GM18873 (cell line): ENCODE measurements around the gene ZFHX3.
A peak's percentile ranks its signal among the peaks of the same experiment; 100 is the strongest.

Source experiments
- ATAC-seq: cut with Tn5 transposase; IDR thresholded peaks from one replicate; pipeline ENCODE4 v1.9.1; 2021; ENCODE audit warnings: mild to moderate bottlenecking, moderate library complexity, moderate number of reproducible peaks; ENCODE audit not compliant: unreplicated experiment, low FRiP score

ZFHX3 gene

GRCh38 chr16:73057291-73058210 is 9.6 kb upstream of the ZFHX3 start:
- peak; percentile 28 for ATAC-seq

GRCh38 chr16:73056921-73057290 is 9.0 kb upstream of the ZFHX3 start:
- no peak for ATAC-seq

GRCh38 chr16:73056448-73056847 is 8.5 kb upstream of the ZFHX3 start:
- ATAC-seq = no peak

GRCh38 chr16:73054813-73055482 is 7.0 kb upstream of the ZFHX3 start:
- no peak for ATAC-seq

- ATAC-seq = no peak
Observed at GRCh38 chr16:73054498-73054812, 6.5 kb upstream of the ZFHX3 start.

- no peak for ATAC-seq
Observed at GRCh38 chr16:73054125-73054484, 6.2 kb upstream of the ZFHX3 start.

GRCh38 chr16:73053364-73054124 is 5.6 kb upstream of the ZFHX3 start:
- no peak for ATAC-seq

GRCh38 chr16:73053038-73053363 is 5.1 kb upstream of the ZFHX3 start:
- ATAC-seq = no peak

- ATAC-seq = no peak
Observed at GRCh38 chr16:73052576-73052975, 4.6 kb upstream of the ZFHX3 start.

GRCh38 chr16:73051961-73052360 is 4.0 kb upstream of the ZFHX3 start:
- no peak for ATAC-seq

GRCh38 chr16:73051226-73051625 is 3.3 kb upstream of the ZFHX3 start:
- ATAC-seq = no peak

GRCh38 chr16:73050201-73051099 is 2.5 kb upstream of the ZFHX3 start:
- no peak for ATAC-seq

- no peak for ATAC-seq
Observed at GRCh38 chr16:73049511-73049910, 1.6 kb upstream of the ZFHX3 start.

- ATAC-seq = no peak
Observed at GRCh38 chr16:73049091-73049490, 1.2 kb upstream of the ZFHX3 start.

GRCh38 chr16:73048292-73049080 is 558 bp upstream of the ZFHX3 start:
- ATAC-seq = no peak

- ATAC-seq = no peak
Observed at GRCh38 chr16:73047221-73047535, 750 bp downstream of the ZFHX3 start.

- no peak for ATAC-seq
Observed at GRCh38 chr16:73046849-73047214, 1.1 kb downstream of the ZFHX3 start.

- ATAC-seq = no peak
Observed at GRCh38 chr16:73046202-73046848, 1.6 kb downstream of the ZFHX3 start.

- no peak for ATAC-seq
Observed at GRCh38 chr16:73043828-73044467, 4.0 kb downstream of the ZFHX3 start.
